Germinal center (tissue), 1 donor: ENCODE data around the gene CDH13.

ENCODE experiments used
- DNase-seq: peaks from one replicate; pipeline ENCODE4 v3.0.0; 2012; ENCODE audit warnings: mixed read lengths, low spot score

Gene CDH13

GRCh38 chr16:82626791-82627261 is at the start of gene CDH13:
CDH13 (plus strand) TSS chr16:82626969.
- no peak for DNase-seq

- DNase-seq = no peak
Measured at GRCh38 chr16:82580298-82580890, 46.4 kb upstream of the CDH13 start.

DNA sequence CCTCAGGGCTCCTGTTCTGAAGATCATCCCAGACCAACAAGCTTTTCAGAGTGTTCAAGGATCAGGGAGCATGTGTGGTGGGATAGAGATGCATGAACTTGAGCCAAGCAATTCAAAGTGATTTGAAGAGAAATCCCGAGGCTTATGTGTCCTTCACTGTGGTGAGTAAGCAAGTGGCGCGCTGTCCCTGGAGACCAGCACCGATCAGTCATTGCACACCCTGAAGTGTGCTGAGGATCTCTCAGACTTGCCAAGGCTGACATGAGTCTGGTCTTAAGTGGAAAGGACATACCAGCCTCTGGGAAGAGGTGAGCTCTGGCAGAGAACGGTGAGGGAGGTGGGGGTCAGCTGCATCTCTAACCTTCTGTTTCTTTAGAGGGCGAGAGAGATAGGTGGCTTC is 43.8 kb upstream of the CDH13 start:
- no peak for DNase-seq

DNA sequence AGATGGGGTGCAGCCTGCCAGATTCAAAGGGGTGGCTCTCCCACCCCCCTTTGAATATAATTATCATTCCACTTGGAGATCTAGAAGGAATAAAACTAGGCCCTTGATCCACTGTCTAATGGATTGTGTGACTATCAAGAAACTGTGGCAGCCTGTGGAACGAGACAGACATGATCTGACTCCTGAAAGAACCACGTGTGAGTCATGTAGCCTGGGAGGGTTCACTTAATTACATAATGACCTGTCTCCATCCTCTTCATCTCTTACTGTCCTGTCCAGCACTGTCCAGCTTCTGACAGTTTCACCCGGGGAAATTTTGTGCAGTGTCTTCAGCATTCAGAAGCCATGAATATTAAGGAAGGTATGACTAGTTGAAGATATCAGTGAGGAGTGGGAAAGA is 43.3 kb upstream of the CDH13 start:
- no peak for DNase-seq

DNA sequence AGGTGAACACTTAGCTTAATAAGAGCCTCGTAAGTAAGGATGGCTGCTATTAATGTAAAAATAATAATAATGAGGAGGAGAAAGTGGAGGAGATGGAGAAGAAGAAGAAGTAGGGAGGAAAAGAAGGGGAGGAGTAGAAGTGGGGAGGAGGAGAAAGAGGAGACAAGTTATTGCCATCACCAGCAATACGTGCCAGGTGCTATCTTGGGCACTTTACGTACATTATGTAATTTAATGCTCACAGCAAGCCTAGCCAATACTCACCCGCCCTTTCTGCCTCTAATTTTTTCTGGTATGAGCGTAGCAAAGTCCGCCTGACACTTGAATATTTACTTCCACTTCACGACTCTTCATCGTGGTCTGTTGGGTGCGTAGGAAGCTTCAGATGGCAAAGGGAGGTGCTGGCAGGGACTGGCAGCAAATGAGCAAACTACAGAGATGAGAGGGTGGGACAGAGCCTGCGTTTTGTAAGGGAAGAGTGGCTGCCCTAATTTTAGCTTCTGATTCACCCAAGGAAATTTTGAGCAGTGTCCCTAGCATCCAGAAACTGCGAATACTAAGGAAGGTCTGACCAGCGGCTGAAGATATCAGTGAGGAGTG is 42.1 kb upstream of the CDH13 start:
- no peak for DNase-seq

- DNase-seq = no peak
Measured at GRCh38 chr16:82585675-82586074, 41.1 kb upstream of the CDH13 start.

GRCh38 chr16:82586130-82586529 is 40.6 kb upstream of the CDH13 start:
- DNase-seq = no peak

DNA sequence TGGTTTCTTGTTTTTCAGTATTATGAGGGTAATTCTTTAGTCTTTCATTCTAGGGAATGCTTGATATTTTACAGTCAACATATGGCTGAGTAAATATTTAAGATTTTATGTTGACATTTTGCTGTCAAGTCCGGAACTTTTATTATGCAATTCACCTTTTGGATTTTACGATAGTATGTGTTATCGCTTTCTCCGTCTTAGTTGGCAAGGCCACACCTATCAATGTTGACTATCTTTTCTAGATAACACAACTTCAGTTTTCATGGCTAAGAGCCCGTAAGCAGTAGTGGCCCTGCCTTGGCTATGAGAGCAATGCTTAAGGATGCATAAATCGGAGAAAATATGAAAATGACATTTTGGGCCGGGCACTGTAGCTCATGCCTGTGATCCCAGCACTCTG is 39.5 kb upstream of the CDH13 start:
- no peak for DNase-seq

GRCh38 chr16:82589407-82589806 is 37.4 kb upstream of the CDH13 start:
- DNase-seq = no peak

GRCh38 chr16:82594114-82594513 is 32.7 kb upstream of the CDH13 start:
- DNase-seq = no peak

GRCh38 chr16:82598771-82599170 is 28.0 kb upstream of the CDH13 start:
- no peak for DNase-seq

- DNase-seq = no peak
Measured at GRCh38 chr16:82601989-82602640, 24.7 kb upstream of the CDH13 start.

- DNase-seq = no peak
Measured at GRCh38 chr16:82603784-82604411, 22.9 kb upstream of the CDH13 start.

GRCh38 chr16:82605076-82605475 is 21.7 kb upstream of the CDH13 start:
- DNase-seq = no peak

DNA sequence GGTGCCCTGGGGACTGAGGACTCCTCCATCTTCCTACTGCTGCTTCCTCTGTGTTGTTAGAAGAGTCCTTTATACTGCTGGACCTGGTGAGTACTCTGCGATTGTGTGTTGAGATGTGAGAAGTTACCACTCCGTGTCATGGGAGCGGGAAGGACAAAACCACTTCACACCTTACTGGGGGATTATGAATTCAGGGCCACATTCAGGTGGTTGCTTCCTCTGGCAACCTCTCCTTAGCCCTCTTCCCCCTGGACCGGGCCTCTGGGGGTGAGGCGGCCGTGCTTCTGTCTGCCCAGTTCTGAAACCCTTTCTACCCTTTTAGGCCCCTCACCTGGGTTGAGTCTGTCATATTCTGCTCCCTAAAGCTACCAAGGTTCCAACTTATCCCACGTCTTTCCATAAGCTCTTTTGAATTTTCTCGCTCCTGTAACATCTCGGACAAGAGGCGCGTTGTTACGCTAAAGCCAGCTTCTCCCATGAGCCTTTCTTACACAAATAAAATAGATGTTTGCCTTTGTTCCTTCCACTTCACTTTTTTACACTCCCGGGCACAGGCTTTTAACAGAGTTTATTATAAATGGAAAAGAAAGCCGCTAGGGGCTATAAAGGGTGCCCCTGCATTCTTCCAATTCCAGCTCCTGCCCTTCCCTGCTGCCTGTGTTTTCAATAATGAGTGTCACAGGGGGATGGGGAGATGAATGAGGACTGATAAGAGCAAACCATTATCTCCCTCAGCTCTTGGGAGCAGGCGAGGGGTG is 20.7 kb upstream of the CDH13 start:
- DNase-seq = no peak

DNA sequence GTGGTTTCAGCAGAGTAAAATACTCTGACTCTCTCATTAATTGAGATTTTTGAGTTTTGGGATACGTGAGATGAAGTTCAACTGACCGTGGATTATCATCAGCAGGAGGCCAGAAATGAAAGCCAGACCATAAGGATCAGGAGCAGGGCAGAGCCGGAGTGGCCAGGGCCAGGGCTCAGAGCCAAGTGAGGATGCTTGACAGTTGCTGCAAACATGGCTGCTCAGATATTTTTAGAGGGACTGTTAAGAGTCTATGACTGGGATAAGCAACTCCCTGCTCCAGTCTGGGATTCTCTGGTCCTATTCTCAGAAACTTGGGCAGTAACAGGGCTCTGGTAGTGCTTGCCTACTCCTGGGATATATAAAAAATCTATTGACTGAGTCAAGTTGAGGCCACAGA is 17.6 kb upstream of the CDH13 start:
- no peak for DNase-seq

DNA sequence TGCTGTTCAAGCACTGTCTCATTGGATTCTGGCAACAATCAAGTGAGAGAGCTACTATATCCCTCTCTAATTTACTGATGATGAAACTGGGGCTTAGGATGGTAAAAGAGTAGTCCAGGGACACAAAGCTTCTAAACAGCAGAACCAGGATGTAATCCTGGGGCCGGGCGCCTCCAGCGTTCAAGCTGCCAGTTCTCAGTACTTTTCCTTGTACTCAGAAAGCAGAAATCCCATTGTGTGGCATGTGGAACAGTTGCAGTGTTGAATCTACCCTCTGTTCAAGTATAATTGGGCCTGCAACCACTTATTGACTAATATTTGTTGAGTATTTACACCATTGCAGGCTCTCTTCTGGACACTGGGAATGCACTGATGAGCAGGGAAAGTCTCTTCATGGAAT is 14.5 kb upstream of the CDH13 start:
- DNase-seq = no peak

DNA sequence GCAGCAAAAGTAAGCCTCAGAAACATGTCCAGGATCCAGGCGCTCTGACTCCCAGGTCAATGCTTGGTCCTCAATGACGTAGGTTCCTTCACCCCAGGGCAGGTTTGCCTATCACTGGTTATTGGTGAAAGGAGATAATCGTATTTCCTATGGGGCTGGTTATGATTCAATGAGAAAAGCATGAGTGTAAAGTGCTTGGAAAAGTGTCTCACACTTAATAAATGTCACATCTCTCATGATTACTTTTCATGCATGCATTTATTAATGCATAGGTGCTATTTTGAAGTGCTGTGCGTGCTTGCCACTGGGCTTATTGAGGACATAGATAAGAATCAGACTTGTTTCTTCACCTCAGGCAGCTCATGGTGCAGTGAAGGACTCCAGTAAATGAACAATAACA is 10.4 kb upstream of the CDH13 start:
- DNase-seq = no peak

- DNase-seq = no peak
Measured at GRCh38 chr16:82621781-82622180, 5.0 kb upstream of the CDH13 start.

DNA sequence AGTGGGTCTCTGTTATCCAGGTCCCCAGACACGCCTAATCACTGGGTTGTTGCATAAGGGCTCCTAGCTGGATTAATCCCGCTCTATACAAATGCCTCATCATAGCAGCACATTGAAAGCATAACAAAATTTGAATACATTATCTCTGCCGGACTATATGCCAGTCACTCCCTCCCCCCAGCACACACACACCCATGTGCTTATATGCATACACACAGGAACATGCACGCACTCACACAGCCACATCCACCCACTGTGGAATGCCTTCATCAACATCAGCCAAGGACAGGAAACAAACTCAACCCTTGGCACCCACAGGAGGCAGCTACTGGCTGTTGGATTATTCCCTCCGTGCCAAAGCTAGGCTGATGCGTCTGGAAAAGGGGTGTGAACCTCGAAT is 3.5 kb upstream of the CDH13 start:
- DNase-seq = no peak

DNA sequence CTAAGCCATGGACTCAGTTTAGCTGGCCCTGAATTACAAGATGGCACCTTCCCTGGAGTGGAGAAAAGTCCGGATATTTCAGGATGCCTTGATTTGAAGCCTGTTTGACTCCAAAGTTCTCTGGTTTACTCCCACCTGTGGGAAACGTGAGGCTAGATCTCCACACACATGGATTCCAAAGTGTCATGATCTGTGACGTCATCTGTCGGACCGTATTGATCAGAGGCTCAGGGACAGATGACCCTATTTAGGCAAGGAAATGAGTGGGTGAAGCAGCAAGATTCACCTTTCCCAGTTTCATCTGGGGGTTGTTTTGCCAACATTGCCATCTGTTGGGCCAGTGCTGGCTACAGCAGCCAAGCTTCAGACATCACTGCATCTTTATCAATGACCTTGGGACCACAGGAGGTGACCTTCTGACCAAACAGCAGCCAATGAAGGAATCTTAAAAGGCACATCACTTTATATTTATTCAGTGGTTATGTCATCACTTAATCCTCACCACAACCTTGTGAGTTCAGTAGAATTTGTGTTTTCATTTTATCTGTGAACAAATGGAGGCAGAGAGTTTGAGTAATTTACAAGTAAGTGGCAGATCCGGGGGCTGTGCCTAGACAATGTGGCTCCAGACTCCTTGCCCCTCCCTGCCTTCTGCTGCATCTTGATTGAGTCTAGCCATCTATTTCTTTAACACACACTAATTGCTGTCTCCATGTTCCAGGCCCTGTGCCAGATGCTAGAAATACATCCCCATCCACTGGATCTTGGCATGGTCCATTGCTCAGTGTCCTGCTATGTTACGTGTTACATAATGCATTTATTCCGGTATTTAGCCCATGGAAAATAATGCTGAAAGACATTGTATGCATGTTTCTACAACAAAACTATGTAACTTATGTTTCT is 1.5 kb upstream of the CDH13 start:
- DNase-seq = no peak

DNA sequence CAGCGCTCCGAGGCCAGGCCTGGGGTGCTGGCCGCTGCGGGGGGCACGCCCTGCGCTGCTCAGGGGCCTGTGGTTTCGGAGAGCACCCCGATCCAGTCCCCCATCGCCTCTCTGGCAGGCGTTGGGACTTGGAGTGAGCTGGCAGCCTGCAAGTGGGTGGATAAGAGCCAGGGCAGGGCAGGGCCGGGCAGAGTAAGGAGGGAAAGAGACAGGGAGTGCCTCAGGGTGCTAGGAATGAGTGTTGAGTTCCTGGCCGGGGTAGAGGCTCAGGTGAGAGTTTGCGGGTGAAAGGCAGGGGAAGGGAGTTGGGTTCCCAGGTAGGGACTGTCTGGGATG is 1.3 kb downstream of the CDH13 start:
- DNase-seq = no peak
